Suprapubic skin (tissue), 4 donors: Measurements from ENCODE around the gene MALRD1.

ENCODE experiments used
- EP300 ChIP-seq: sonication (generic); formaldehyde crosslinking; IDR thresholded peaks from one replicate; pipeline ENCODE4 v1.6.1; 2017; ENCODE audit warnings: antibody characterized with exemption
- POLR2A ChIP-seq, 2 donors: fragments of 450-650 bp; IDR thresholded peaks; one replicate each; pipeline ENCODE4 v1.6.1; 2017; ENCODE audit warnings: antibody characterized with exemption in 2 of 2, mild to moderate bottlenecking in 2 of 2, moderate library complexity in 2 of 2
- POLR2AphosphoS5 ChIP-seq, 3 donors: sonication (generic); formaldehyde crosslinking; IDR thresholded peaks; one replicate each; pipeline ENCODE4 v1.6.1; 2017; ENCODE audit warnings: antibody characterized with exemption in 3 of 3
- TF ChIP-seq, protein P1 (sequence below), 2 donors: fragments of 200-600 bp in 1 of 2; fragments of 450-650 bp in 1 of 2; sonication (generic) in 1 of 2; IDR thresholded peaks; one replicate each; pipeline ENCODE4 v1.5.1; 2016 to 2019; ENCODE audit warnings: antibody characterized with exemption in 2 of 2, mild to moderate bottlenecking in 1 of 2, moderate library complexity in 1 of 2

DNA sequence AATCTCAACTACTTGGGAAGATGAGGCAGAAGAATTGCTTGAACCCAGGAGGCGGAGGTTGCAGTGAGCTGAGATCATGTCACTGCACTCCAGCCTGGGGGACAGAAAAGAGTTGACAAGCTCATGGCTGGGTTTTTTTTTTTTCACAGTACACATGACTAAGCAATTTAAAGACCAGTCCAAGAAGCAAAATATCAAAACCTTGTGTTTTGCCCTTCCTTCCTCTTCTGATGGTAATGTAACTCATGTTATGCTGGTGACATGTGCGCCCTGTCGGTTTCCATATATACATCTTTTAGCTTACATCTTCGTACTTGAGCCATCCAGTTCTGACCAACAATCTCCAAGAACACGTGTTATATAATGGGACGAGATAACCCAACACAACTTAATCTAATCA lies 530.0 kb downstream of the MALRD1 start:
- TF ChIP-seq, protein P1, sequence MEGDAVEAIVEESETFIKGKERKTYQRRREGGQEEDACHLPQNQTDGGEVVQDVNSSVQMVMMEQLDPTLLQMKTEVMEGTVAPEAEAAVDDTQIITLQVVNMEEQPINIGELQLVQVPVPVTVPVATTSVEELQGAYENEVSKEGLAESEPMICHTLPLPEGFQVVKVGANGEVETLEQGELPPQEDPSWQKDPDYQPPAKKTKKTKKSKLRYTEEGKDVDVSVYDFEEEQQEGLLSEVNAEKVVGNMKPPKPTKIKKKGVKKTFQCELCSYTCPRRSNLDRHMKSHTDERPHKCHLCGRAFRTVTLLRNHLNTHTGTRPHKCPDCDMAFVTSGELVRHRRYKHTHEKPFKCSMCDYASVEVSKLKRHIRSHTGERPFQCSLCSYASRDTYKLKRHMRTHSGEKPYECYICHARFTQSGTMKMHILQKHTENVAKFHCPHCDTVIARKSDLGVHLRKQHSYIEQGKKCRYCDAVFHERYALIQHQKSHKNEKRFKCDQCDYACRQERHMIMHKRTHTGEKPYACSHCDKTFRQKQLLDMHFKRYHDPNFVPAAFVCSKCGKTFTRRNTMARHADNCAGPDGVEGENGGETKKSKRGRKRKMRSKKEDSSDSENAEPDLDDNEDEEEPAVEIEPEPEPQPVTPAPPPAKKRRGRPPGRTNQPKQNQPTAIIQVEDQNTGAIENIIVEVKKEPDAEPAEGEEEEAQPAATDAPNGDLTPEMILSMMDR (IDR thresholded peaks at IDR 0.05): no peak
- TF ChIP-seq EP300 (no peak), POLR2A (IDR thresholded peaks at IDR 0.05) (no peak), POLR2AphosphoS5 (IDR thresholded peaks at IDR 0.05) (no peak)
